Endodermal cell (in vitro differentiated cells): ENCODE results near the gene BLACAT1. TPM values are rescaled to one million over a fixed set of nuclear protein-coding genes. Genes with fewer than 3 reads are reported as not detected.

Experiments
- DNase-seq: peaks from one replicate; pipeline ENCODE4 v3.0.0-alpha.2; 2017
- H3K27ac ChIP-seq: 2 replicates; pipeline ENCODE4 v1.5.1; 2013; ENCODE audit warnings: mild to moderate bottlenecking, low read depth, low read length, moderate library complexity
- H3K27me3 ChIP-seq: 2 replicates; pipeline ENCODE4 v1.6.1; 2013; ENCODE audit warnings: mild to moderate bottlenecking, low read length, moderate library complexity; ENCODE audit not compliant: insufficient read depth, control insufficient read depth, poor library complexity, severe bottlenecking
- H3K36me3 ChIP-seq: 2 replicates; pipeline ENCODE4 v1.7.0; 2013; ENCODE audit warnings: mild to moderate bottlenecking, low read length, moderate library complexity; ENCODE audit not compliant: control insufficient read depth, insufficient read depth
- H3K4me1 ChIP-seq: one replicate; pipeline ENCODE4 v1.7.0; 2013; ENCODE audit warnings: low read length; ENCODE audit not compliant: control insufficient read depth, insufficient read depth
- H3K4me3 ChIP-seq: 2 replicates; pipeline ENCODE4 v1.5.1; 2013; ENCODE audit warnings: mild to moderate bottlenecking, low read length, moderate library complexity
- H3K9ac ChIP-seq: 2 replicates; pipeline ENCODE4 v1.6.1; 2013; ENCODE audit warnings: mild to moderate bottlenecking, low read length, moderate library complexity; ENCODE audit not compliant: poor library complexity, severe bottlenecking; ENCODE audit errors: extremely low read depth
- H3K9me3 ChIP-seq: 2 replicates; pipeline ENCODE4 v1.6.1; 2013; ENCODE audit warnings: mild to moderate bottlenecking, low read length, moderate library complexity; ENCODE audit not compliant: control insufficient read depth
- H3K27ac Mint-ChIP-seq: 2 replicates; pipeline ENCODE4 v1.8.0; 2020; ENCODE audit warnings: mixed read lengths
- H3K27me3 Mint-ChIP-seq: 2 replicates; pipeline ENCODE4 v1.8.0; 2021; ENCODE audit warnings: mild to moderate bottlenecking, mixed read lengths; ENCODE audit not compliant: insufficient read depth
- H3K36me3 Mint-ChIP-seq: 2 replicates; pipeline ENCODE4 v1.8.0; 2020; ENCODE audit warnings: low read depth, mixed read lengths
- H3K4me1 Mint-ChIP-seq: 2 replicates; pipeline ENCODE4 v1.8.0; 2020; ENCODE audit warnings: mixed read lengths
- H3K4me3 Mint-ChIP-seq: 2 replicates; pipeline ENCODE4 v1.8.0; 2020; ENCODE audit warnings: mild to moderate bottlenecking, moderate library complexity, mixed read lengths
- H3K9me3 Mint-ChIP-seq: 2 replicates; pipeline ENCODE4 v1.8.0; 2020; ENCODE audit warnings: mild to moderate bottlenecking, mixed read lengths
- WGBS, 2 experiments: methylation state at CpG; one replicate each; pipeline versions ENCODE4 v1.1.5 to v1.1.7; 2013; ENCODE audit warnings: missing lambda C conversion rate in 2 of 2, mixed read lengths in 1 of 2; ENCODE audit not compliant: insufficient coverage in 1 of 2, insufficient read length in 1 of 2; 5-methylcytosine and 5-hydroxymethylcytosine counted together
- total RNA-seq, 2 donors: library from RNA; stranded (reverse); fragmentation: NEBNext Ultra II Directional in 1 of 2; extraction: Animal tissue kit (Norgen Biotek cat#: 25700) in 1 of 2; gene quantifications; 2 replicates in 1 of 2; 3 replicates in 1 of 2; pipeline ENCODE4 v1.2.1, GENCODE V29; 2021
- TF ChIP-seq, protein P1 (sequence below): fragments of 200-600 bp; sonication (generic); conservative IDR thresholded peaks from 2 replicates; pipeline ENCODE4 v1.5.0; 2021; ENCODE audit warnings: antibody characterized with exemption, mild to moderate bottlenecking

BLACAT1 gene
- total RNA-seq, 2 donors from 2014 or later: 7.4 to 7.6 TPM

GRCh38 chr1:205502992-205503391, 47.1 kb upstream of the BLACAT1 start:
- Mint-ChIP-seq H3K27ac (peak overlapping the region; percentile 92), H3K36me3 (peaks cover 5% of the 10 kb centered on the region), H3K27me3 (peaks cover 2% of the 10 kb centered on the region), H3K4me3 (peak overlapping the region; percentile 9), H3K4me1 (peaks cover 49% of the 10 kb centered on the region), H3K9me3 (no peaks in the 10 kb centered on the region)
- no peaks in the 10 kb centered on the region for H3K36me3 ChIP-seq
- TF ChIP-seq, protein P1, sequence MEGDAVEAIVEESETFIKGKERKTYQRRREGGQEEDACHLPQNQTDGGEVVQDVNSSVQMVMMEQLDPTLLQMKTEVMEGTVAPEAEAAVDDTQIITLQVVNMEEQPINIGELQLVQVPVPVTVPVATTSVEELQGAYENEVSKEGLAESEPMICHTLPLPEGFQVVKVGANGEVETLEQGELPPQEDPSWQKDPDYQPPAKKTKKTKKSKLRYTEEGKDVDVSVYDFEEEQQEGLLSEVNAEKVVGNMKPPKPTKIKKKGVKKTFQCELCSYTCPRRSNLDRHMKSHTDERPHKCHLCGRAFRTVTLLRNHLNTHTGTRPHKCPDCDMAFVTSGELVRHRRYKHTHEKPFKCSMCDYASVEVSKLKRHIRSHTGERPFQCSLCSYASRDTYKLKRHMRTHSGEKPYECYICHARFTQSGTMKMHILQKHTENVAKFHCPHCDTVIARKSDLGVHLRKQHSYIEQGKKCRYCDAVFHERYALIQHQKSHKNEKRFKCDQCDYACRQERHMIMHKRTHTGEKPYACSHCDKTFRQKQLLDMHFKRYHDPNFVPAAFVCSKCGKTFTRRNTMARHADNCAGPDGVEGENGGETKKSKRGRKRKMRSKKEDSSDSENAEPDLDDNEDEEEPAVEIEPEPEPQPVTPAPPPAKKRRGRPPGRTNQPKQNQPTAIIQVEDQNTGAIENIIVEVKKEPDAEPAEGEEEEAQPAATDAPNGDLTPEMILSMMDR: no peak
- no peak overlapping the region for H3K4me3 ChIP-seq
- H3K4me1 ChIP-seq: peaks cover 33% of the 10 kb centered on the region
- H3K9me3 ChIP-seq: no peaks in the 10 kb centered on the region
- no peaks in the 10 kb centered on the region for H3K27me3 ChIP-seq
- 75 to 90% methylated on average over 2 to 3 of the region's 3 CpGs for WGBS, 2 experiments
- no peak for DNase-seq
- H3K9ac ChIP-seq: no peak overlapping the region
- H3K27ac ChIP-seq: no peak overlapping the region

- H3K4me1 Mint-ChIP-seq: peaks cover 49% of the 10 kb centered on the region
- H3K36me3 Mint-ChIP-seq: peaks cover 5% of the 10 kb centered on the region
- H3K4me1 ChIP-seq: peaks cover 33% of the 10 kb centered on the region
- no peak overlapping the region for H3K4me3 ChIP-seq
- H3K36me3 ChIP-seq: no peaks in the 10 kb centered on the region
- H3K9me3 ChIP-seq: no peaks in the 10 kb centered on the region
- H3K4me3 Mint-ChIP-seq: peak overlapping the region; percentile 9
- peaks cover 2% of the 10 kb centered on the region for H3K27me3 Mint-ChIP-seq
- WGBS, 2 experiments: 36 to 41% methylated on average over 3 of the region's 3 CpGs
- no peak overlapping the region for H3K9ac ChIP-seq
- no peaks in the 10 kb centered on the region for H3K27me3 ChIP-seq
- no peak for DNase-seq
- no peak overlapping the region for H3K27ac ChIP-seq
- TF ChIP-seq, protein P1: no peak
- no peaks in the 10 kb centered on the region for H3K9me3 Mint-ChIP-seq
- peak overlapping the region; percentile 92 for H3K27ac Mint-ChIP-seq
Measured at GRCh38 chr1:205502111-205502810, 46.4 kb upstream of the BLACAT1 start.

DNA sequence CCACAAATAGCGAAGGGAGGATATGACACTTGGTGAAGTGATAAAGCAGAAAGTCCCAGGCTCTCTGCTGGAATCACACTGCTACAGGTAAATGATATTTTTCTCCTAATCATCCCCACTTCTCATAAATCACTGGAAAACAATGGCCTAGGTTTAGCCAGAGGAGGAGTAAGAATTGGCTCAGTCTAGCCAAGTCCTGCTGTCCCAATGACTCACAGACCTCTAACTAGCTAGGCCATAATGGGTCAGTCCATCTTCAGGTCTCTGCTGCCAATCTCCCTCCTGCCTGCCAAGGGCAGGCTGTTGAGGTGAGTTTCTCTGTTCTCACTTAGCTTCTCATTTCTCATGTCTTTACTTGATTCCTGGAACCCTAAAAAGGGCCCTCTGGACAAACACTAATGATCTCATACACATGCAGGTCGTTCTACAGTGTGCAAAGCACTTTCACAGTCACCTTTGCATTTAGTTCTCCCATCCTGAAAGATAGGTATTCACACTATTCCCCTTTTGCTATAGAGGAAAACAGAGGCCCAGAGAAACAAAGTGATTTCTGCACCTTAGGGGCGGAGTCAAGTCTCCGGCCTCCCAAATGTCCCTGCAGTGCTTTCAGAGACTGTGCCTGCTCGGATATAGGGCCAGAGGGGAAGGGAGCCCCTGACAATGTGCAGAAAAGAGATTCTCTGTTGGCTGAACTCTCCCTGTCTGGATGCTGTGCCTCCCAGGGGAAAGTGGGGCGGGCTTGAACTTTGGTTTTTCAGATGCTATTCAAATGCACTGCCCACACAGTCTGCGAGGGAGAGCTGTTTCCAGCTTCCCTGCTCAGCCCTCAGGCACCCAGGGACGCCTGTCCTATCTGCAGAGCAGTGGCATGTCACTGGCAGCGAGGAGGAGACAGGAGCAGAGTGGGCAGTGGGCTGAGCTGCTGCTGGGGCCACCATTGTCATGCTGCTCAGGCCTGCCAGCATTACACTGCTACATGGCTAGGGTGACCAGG, 44.7 kb upstream of the BLACAT1 start:
- peak; percentile 62 for DNase-seq
- H3K27me3 Mint-ChIP-seq: peaks cover 2% of the 10 kb centered on the region
- WGBS, 2 experiments: 42 to 57% methylated on average over 5 to 9 of the region's 9 CpGs
- Histone ChIP-seq H3K36me3 (no peaks in the 10 kb centered on the region), H3K27ac (no peak overlapping the region), H3K4me1 (peaks cover 30% of the 10 kb centered on the region), H3K9ac (no peak overlapping the region), H3K27me3 (no peaks in the 10 kb centered on the region), H3K4me3 (no peak overlapping the region), H3K9me3 (no peaks in the 10 kb centered on the region)
- H3K36me3 Mint-ChIP-seq: no peaks in the 10 kb centered on the region
- H3K4me1 Mint-ChIP-seq: peaks cover 49% of the 10 kb centered on the region
- no peaks in the 10 kb centered on the region for H3K9me3 Mint-ChIP-seq
- H3K27ac Mint-ChIP-seq: no peak overlapping the region
- H3K4me3 Mint-ChIP-seq: no peak overlapping the region
- TF ChIP-seq, protein P1: no peak
